ENCODE data around the gene TFCP2L1.

The TFCP2L1 gene

GRCh38 chr2:121237980-121238665, 46.9 kb downstream of the TFCP2L1 start:
- Histone ChIP-seq H3K27me3 (ENCODE audit: low read length) (no peaks in the 10 kb centered on the region), H4K20me1 (ENCODE audit: low read depth, low read length) (no peaks in the 10 kb centered on the region), H3K9me3 (ENCODE audit: insufficient read depth, low read length) (no peaks in the 10 kb centered on the region), H3K9me2 (replicated peaks; ENCODE audit: insufficient read depth, low read length) (no peaks in the 10 kb centered on the region), H3K4me3 (ENCODE audit: insufficient read depth, low read length, poor library complexity, severe bottlenecking) (no peak overlapping the region), H3K4me2 (ENCODE audit: low read depth, low read length, poor library complexity, severe bottlenecking) (no peak overlapping the region), H3K27ac (ENCODE audit: low read depth, low read length) (no peak overlapping the region), H2AFZ (ENCODE audit: low read depth, low read length, severe bottlenecking) (no peak overlapping the region), H3K79me2 (ENCODE audit: insufficient read depth, low read length) (no peaks in the 10 kb centered on the region), H3F3A (ENCODE audit: insufficient read depth) (no peaks in the 10 kb centered on the region), H3K9ac (ENCODE audit: low read length) (no peak overlapping the region), H3K36me3 (ENCODE audit: low read length) (no peaks in the 10 kb centered on the region)
- TF ChIP-seq EZH2phosphoT487 (conservative IDR thresholded peaks at IDR 0.05; ENCODE audit: low read length) = no peak
- TF ChIP-seq CTCF (IDR thresholded peaks at IDR 0.05; ENCODE audit: insufficient read depth, low read length, poor library complexity, severe bottlenecking) = no peak

- H3K36me3 ChIP-seq (ENCODE audit: low read length) = no peaks in the 10 kb centered on the region
- no peaks in the 10 kb centered on the region for H3K27me3 ChIP-seq (ENCODE audit: low read length)
- no peak for TF ChIP-seq CTCF (IDR thresholded peaks at IDR 0.05; ENCODE audit: insufficient read depth, low read length, poor library complexity, severe bottlenecking)
- no peak for TF ChIP-seq EZH2phosphoT487 (conservative IDR thresholded peaks at IDR 0.05; ENCODE audit: low read length)
- H4K20me1 ChIP-seq (ENCODE audit: low read depth, low read length) = no peaks in the 10 kb centered on the region
- no peaks in the 10 kb centered on the region for H3K9me3 ChIP-seq (ENCODE audit: insufficient read depth, low read length)
- no peaks in the 10 kb centered on the region for H3K79me2 ChIP-seq (ENCODE audit: insufficient read depth, low read length)
- H2AFZ ChIP-seq (ENCODE audit: low read depth, low read length, severe bottlenecking) = no peak overlapping the region
- H3K4me3 ChIP-seq (ENCODE audit: insufficient read depth, low read length, poor library complexity, severe bottlenecking) = no peak overlapping the region
- no peaks in the 10 kb centered on the region for H3F3A ChIP-seq (ENCODE audit: insufficient read depth)
- H3K9me2 ChIP-seq (replicated peaks; ENCODE audit: insufficient read depth, low read length) = no peaks in the 10 kb centered on the region
- H3K4me2 ChIP-seq (ENCODE audit: low read depth, low read length, poor library complexity, severe bottlenecking) = no peak overlapping the region
- H3K27ac ChIP-seq (ENCODE audit: low read depth, low read length) = no peak overlapping the region
- no peak overlapping the region for H3K9ac ChIP-seq (ENCODE audit: low read length)
Observed at GRCh38 chr2:121237336-121237979, 47.5 kb downstream of the TFCP2L1 start.

- no peak for TF ChIP-seq CTCF (IDR thresholded peaks at IDR 0.05; ENCODE audit: insufficient read depth, low read length, poor library complexity, severe bottlenecking)
- no peak for TF ChIP-seq EZH2phosphoT487 (conservative IDR thresholded peaks at IDR 0.05; ENCODE audit: low read length)
Observed at GRCh38 chr2:121236650-121237180, 48.3 kb downstream of the TFCP2L1 start.

More at GRCh38 chr2:121236650-121237180, 48.3 kb downstream of the TFCP2L1 start:
- Histone ChIP-seq H3K9me3 (ENCODE audit: insufficient read depth, low read length) (no peaks in the 10 kb centered on the region), H3K27me3 (ENCODE audit: low read length) (no peaks in the 10 kb centered on the region), H3K79me2 (ENCODE audit: insufficient read depth, low read length) (no peaks in the 10 kb centered on the region), H3K9ac (ENCODE audit: low read length) (no peak overlapping the region), H3K27ac (ENCODE audit: low read depth, low read length) (no peak overlapping the region), H3K9me2 (replicated peaks; ENCODE audit: insufficient read depth, low read length) (no peaks in the 10 kb centered on the region), H4K20me1 (ENCODE audit: low read depth, low read length) (no peaks in the 10 kb centered on the region), H3K36me3 (ENCODE audit: low read length) (no peaks in the 10 kb centered on the region), H3F3A (ENCODE audit: insufficient read depth) (no peaks in the 10 kb centered on the region), H3K4me2 (ENCODE audit: low read depth, low read length, poor library complexity, severe bottlenecking) (no peak overlapping the region), H3K4me3 (ENCODE audit: insufficient read depth, low read length, poor library complexity, severe bottlenecking) (no peak overlapping the region), H2AFZ (ENCODE audit: low read depth, low read length, severe bottlenecking) (no peak overlapping the region)
